Measurements from ENCODE around the gene FOXN3. TPM values are rescaled to one million over a fixed set of nuclear protein-coding genes. Genes with fewer than 3 reads are reported as not detected.

FOXN3 gene
- total and polyA plus RNA-seq, 10 donors = 9.2 to 121 (median 98.3) TPM

DNA sequence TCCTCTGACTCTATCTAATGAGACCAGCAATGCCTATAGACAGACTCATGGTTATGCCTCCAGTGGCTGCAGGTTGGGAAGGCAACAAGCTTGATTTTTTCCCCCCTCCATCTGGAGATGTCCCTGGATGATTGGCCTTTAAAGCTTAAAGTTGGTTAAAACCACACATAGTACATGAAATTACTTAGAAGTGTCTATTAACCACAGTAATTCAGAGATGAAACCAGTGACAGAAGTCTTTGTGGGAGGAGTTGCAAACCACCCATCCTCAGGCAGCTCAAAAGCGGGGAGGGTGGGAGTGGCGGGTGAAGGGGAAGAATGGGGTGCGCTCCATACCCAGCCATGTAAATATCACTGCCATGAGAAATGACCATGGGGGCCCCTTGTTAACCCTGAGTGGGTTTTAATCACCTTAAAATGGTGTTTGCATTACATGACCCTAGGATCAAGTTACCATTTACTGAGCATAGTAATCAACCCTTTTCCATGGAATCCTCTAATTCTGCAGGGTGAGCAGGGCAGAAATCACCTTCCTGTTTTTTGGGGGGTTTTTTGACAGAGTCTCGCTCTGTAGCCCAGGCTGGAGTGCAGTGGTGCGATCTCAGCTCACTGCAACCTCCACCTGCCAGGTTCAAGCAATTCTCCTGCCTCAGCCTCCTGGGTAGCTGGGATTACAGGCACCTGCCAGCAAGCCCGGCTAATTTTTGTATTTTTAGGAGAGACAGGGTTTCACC lies 133.5 kb downstream of the FOXN3 start:
- Histone ChIP-seq H3K4me3 (no peak overlapping the region), H3K4me1 (peaks cover 0 to 13% (median 0%) of the 10 kb centered on the region in 6 donors), H3K36me3 (peaks cover 0 to 25% (median 7%) of the 10 kb centered on the region in 6 donors), H3K9me3 (no peaks in the 10 kb centered on the region), H3K27ac (no peak overlapping the region), H3K27me3 (replicated peaks in 1 of 7) (no peaks in the 10 kb centered on the region)
- intact Hi-C loops (cut with DNase I; ENCODE audit: low total_unique reads) = no loop called here
- WGBS, 5 donors = 70 to 95% (median 80%) methylated on average over 5 to 6 of the region's 6 CpGs
- TF ChIP-seq POLR2A (IDR thresholded peaks at IDR 0.05) (no peak), POLR2AphosphoS5 (IDR thresholded peaks at IDR 0.05) (no peak)
- TF ChIP-seq, protein P1, sequence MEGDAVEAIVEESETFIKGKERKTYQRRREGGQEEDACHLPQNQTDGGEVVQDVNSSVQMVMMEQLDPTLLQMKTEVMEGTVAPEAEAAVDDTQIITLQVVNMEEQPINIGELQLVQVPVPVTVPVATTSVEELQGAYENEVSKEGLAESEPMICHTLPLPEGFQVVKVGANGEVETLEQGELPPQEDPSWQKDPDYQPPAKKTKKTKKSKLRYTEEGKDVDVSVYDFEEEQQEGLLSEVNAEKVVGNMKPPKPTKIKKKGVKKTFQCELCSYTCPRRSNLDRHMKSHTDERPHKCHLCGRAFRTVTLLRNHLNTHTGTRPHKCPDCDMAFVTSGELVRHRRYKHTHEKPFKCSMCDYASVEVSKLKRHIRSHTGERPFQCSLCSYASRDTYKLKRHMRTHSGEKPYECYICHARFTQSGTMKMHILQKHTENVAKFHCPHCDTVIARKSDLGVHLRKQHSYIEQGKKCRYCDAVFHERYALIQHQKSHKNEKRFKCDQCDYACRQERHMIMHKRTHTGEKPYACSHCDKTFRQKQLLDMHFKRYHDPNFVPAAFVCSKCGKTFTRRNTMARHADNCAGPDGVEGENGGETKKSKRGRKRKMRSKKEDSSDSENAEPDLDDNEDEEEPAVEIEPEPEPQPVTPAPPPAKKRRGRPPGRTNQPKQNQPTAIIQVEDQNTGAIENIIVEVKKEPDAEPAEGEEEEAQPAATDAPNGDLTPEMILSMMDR (IDR thresholded peaks at IDR 0.05 in 8 of 11, conservative IDR thresholded peaks at IDR 0.05 in 3 of 11) = no peak
- no peak for DNase-seq

DNA sequence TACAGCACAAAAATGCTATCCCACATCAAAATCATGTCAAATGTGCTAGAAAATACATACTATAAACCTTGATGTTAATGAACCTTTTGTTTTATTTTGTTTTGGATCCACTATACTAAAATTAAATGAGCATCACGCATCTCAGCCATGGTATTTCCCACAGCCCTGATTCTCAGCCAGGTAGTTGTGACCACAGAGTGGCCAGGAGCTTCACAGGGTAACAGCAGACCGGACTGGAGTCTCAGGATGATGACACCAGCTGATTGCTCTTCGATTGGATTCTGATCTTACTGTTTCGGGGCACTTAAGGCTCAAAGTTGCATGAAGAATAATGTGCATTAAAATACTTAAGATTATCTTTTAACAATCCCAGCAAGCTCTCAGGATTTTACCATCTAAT lies 134.8 kb downstream of the FOXN3 start:
- Histone ChIP-seq H3K27ac (no peak overlapping the region), H3K27me3 (replicated peaks in 1 of 7) (no peaks in the 10 kb centered on the region), H3K4me1 (peaks cover 0 to 19% (median under 1%) of the 10 kb centered on the region in 6 donors), H3K4me3 (no peak overlapping the region), H3K9me3 (no peaks in the 10 kb centered on the region), H3K36me3 (peaks cover 0 to 29% (median 7%) of the 10 kb centered on the region in 6 donors)
- TF ChIP-seq POLR2AphosphoS5 (IDR thresholded peaks at IDR 0.05) = no peak
- TF ChIP-seq, protein P1 (IDR thresholded peaks at IDR 0.05 in 8 of 11, conservative IDR thresholded peaks at IDR 0.05 in 3 of 11) = no peak
- TF ChIP-seq POLR2A (IDR thresholded peaks at IDR 0.05) = no peak
- WGBS, 5 donors = 91 to 96% (median 95%) methylated on average over 4 of the region's 4 CpGs
- DNase-seq = no peak
- intact Hi-C loops (cut with DNase I; ENCODE audit: low total_unique reads) = no loop called here

DNA sequence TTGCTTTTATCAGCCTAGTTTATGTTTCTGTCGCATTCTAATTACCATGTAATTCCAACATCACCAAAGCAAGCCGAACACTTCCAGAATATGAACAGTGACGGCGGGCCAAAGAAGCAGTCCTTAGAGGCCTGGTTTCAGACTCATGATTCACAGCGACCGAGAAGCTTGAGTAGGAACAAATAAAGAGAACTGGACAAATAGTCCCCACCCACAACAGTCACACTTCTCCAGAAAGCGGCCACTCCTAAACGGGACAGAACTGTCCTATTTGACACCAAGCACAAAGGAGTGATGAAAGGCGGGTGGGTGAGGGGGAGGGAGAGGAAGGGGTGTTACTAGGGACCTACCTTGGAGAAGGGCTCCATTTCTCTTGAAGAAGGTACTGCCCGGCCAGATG lies 136.4 kb downstream of the FOXN3 start:
- no peaks in the 10 kb centered on the region for H3K27me3 ChIP-seq (replicated peaks in 1 of 7)
- H3K36me3 ChIP-seq = peaks cover 0 to 29% (median 7%) of the 10 kb centered on the region in 6 donors
- 90 to 94% (median 90%) methylated on average over 10 of the region's 10 CpGs for WGBS, 5 donors
- peaks cover 0 to 32% (median 6%) of the 10 kb centered on the region in 6 donors for H3K4me1 ChIP-seq
- H3K4me3 ChIP-seq = no peak overlapping the region
- no peak overlapping the region for H3K27ac ChIP-seq
- no peak for DNase-seq
- no peaks in the 10 kb centered on the region for H3K9me3 ChIP-seq
- TF ChIP-seq POLR2AphosphoS5 (IDR thresholded peaks at IDR 0.05) = no peak
- no peak for TF ChIP-seq POLR2A (IDR thresholded peaks at IDR 0.05)
- TF ChIP-seq, protein P1 (IDR thresholded peaks at IDR 0.05 in 8 of 11, conservative IDR thresholded peaks at IDR 0.05 in 3 of 11) = no peak
- intact Hi-C loops (cut with DNase I; ENCODE audit: low total_unique reads) = no loop called here

DNA sequence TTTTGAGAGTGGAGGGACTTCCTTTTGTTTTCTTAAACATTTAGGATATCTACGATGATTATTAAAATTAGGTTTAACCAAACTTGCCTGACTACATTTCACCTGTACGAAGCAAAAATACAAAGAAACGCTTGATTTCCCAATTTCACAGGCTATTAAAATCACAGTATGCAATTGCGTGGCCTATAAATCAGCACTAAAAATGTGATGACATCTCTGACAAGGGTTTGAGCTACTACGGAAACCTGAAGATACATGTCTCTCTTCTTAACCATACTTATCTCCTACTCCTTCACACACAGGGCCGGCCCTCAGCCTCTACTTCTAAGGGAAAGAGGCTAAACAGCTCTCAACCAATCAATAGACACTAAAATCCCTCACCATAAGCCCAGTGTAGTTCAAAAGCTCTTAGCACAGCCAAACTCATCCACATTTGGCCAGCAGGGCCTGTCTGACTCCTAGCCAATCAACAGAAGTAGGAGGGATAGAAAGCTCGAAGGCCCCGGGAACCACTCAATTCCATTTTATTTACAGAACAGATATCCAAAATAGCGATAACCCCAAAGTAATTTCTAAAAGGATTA lies 137.3 kb downstream of the FOXN3 start:
- H3K4me3 ChIP-seq = no peak overlapping the region
- WGBS, 5 donors = 94 to 96% (median 96%) methylated on average over 9 of the region's 9 CpGs
- no peaks in the 10 kb centered on the region for H3K27me3 ChIP-seq (replicated peaks in 1 of 7)
- H3K27ac ChIP-seq = no peak overlapping the region
- peaks cover 0 to 37% (median 7%) of the 10 kb centered on the region in 6 donors for H3K4me1 ChIP-seq
- TF ChIP-seq POLR2AphosphoS5 (IDR thresholded peaks at IDR 0.05) (no peak), POLR2A (IDR thresholded peaks at IDR 0.05) (no peak)
- TF ChIP-seq, protein P1 (IDR thresholded peaks at IDR 0.05 in 8 of 11, conservative IDR thresholded peaks at IDR 0.05 in 3 of 11) = no peak
- no peaks in the 10 kb centered on the region for H3K9me3 ChIP-seq
- H3K36me3 ChIP-seq = peaks cover 0 to 29% (median 7%) of the 10 kb centered on the region in 6 donors
- intact Hi-C loops (cut with DNase I; ENCODE audit: low total_unique reads) = no loop called here
- no peak for DNase-seq
